ENCODE data around the gene ZIK1. TPM values are rescaled to one million over a fixed set of nuclear protein-coding genes. Genes with fewer than 3 reads are reported as not detected.

Gene ZIK1
- total RNA-seq, 1 experiment from 2014 or later, result 0.11 TPM

DNA sequence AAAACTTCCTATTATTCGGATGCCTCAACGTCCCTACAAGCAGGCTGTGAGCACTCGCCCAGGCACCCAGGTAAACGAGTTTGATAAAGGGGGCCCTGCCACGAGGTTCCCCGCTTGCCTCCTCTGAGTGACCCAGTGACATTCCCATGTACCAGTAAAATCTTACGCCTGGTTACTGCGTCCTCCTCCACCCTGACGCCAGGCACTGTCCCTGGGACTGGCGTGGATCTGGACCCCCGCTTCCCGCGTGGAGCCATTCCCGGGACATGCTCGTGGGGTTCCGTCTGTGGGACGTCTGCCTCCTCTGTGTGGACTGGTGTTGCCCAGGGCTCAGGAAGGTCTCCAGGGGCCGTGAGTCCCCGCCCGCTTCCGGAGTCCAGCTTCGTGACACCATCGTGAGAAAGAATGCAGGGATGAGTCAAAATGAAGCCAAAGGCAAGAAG lies 23.9 kb upstream of the ZIK1 start:
- Histone ChIP-seq H3K79me2 (ENCODE audit: low read length) (peaks cover 19% of the 10 kb centered on the region), H2AFZ (ENCODE audit: low read length) (no peak overlapping the region), H4K20me1 (ENCODE audit: insufficient read depth, low read depth, low read length) (no peaks in the 10 kb centered on the region), H3K36me3 (ENCODE audit: insufficient read depth, low read length) (peaks cover 19% of the 10 kb centered on the region), H3K4me1 (ENCODE audit: low read length) (no peaks in the 10 kb centered on the region), H3K9me2 (replicated peaks; ENCODE audit: insufficient read depth, low read length) (no peaks in the 10 kb centered on the region), H3K9ac (ENCODE audit: low read length) (no peak overlapping the region), H3K4me3 (ENCODE audit: low read length) (peak overlapping the region; percentile 73; the same call in 1 of the 2 replicates), H3K4me2 (ENCODE audit: low read depth, low read length, poor library complexity, severe bottlenecking) (no peak overlapping the region), H3K27ac (ENCODE audit: low read length) (no peak overlapping the region), H3K27me3 (ENCODE audit: low read length) (no peaks in the 10 kb centered on the region), H3K9me3 (ENCODE audit: low read length) (peaks cover 66% of the 10 kb centered on the region)
- DNase-seq, result no peak

DNA sequence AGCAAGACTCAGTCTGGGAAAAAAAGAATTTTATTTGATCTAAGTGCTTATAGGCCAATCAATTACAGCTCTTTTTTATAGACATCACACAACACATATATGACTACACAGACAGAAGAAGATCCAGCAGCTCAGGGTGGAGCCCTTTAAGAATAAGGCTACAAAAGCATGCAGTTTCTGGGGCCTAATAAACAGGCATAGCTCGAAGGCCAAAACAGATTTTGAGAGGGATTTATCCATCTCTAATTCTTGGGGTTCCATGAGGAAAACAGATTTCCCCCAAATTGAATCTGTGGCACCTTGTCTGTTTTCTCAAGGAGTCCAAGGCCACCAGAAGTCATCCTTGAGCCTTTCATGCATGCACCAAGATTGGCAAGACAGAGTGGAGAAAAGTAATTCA lies 20.4 kb upstream of the ZIK1 start:
- DNase-seq, result no peak
- Histone ChIP-seq H2AFZ (ENCODE audit: low read length) (no peak overlapping the region), H3K27ac (ENCODE audit: low read length) (no peak overlapping the region), H3K9ac (ENCODE audit: low read length) (no peak overlapping the region), H3K4me3 (ENCODE audit: low read length) (no peak overlapping the region), H3K4me2 (ENCODE audit: low read depth, low read length, poor library complexity, severe bottlenecking) (no peak overlapping the region), H3K9me3 (ENCODE audit: low read length) (peaks cover 80% of the 10 kb centered on the region), H3K79me2 (ENCODE audit: low read length) (peaks cover 8% of the 10 kb centered on the region), H3K4me1 (ENCODE audit: low read length) (no peaks in the 10 kb centered on the region), H4K20me1 (ENCODE audit: insufficient read depth, low read depth, low read length) (no peaks in the 10 kb centered on the region), H3K27me3 (ENCODE audit: low read length) (no peaks in the 10 kb centered on the region), H3K36me3 (ENCODE audit: insufficient read depth, low read length) (peaks cover 6% of the 10 kb centered on the region; the same call in 1 of the 2 replicates), H3K9me2 (replicated peaks; ENCODE audit: insufficient read depth, low read length) (no peaks in the 10 kb centered on the region)

DNA sequence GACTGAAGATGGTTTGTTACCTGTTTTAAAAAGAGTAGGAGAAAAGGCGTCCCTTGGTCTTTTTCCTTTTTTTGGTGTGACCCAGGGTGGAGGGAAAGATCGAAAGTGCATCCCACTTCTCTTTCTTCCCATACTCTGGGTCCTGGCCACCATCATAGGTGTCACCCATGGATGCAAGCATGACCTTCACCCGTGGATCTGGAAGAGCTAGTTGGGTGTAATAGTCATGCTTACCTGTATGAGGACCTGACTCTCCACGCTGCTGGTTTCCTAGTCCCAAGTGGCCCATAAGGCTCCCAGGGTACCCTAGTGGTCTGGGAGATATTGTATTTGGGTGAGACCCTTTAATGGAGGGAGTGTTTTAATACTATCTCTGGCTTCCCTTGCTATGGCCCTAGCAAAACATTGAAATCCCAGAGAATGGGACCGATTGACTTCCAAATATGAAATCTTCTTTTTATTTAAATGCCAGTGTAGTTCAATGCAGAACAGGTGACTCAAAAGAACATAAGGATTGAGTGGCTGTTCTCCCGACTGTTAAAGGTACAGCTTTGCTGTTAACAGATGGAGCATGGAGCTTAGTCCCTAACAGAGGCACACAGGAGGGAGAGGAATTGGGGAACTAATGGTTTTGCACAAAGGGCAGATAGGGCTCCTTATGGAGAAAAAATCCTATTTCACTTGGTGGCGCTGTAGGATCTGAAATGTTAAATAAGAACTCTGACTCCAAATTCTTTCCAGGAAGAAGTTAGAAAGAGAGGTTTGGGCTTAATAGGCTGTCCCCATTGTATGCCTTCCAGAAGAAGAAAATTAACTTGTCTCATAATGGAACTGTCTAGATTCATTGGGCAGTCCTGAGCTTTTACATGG lies 17.3 kb upstream of the ZIK1 start:
- no peak overlapping the region for H3K9ac ChIP-seq (ENCODE audit: low read length)
- H3K36me3 ChIP-seq (ENCODE audit: insufficient read depth, low read length), result peaks cover 6% of the 10 kb centered on the region
- no peaks in the 10 kb centered on the region for H3K9me2 ChIP-seq (replicated peaks; ENCODE audit: insufficient read depth, low read length)
- H3K4me1 ChIP-seq (ENCODE audit: low read length), result no peaks in the 10 kb centered on the region
- no peak overlapping the region for H3K4me2 ChIP-seq (ENCODE audit: low read depth, low read length, poor library complexity, severe bottlenecking)
- DNase-seq, result peak; percentile 66
- no peaks in the 10 kb centered on the region for H4K20me1 ChIP-seq (ENCODE audit: insufficient read depth, low read depth, low read length)
- H3K27me3 ChIP-seq (ENCODE audit: low read length), result no peaks in the 10 kb centered on the region
- no peak overlapping the region for H3K4me3 ChIP-seq (ENCODE audit: low read length)
- H3K9me3 ChIP-seq (ENCODE audit: low read length), result peaks cover 80% of the 10 kb centered on the region
- no peaks in the 10 kb centered on the region for H3K79me2 ChIP-seq (ENCODE audit: low read length)
- no peak overlapping the region for H2AFZ ChIP-seq (ENCODE audit: low read length)
- H3K27ac ChIP-seq (ENCODE audit: low read length), result no peak overlapping the region

DNA sequence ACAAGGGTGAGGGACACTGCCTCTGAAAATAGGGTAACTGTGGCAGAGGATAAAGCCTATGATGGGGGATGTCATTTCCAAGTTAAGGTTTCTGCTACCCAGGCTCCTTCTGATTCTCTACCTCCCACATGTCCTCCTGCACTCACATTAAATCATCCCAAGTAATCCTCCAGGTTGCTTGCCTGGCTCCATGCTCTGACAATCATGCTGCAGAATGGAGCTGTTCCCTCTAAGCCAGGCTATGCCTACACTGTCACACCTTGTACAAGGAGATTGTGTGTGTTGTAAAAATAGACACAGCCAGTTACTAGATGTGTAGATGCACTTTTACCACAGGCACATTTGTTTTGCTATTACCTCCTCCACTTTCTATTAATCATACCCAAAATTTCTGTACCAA lies 13.2 kb upstream of the ZIK1 start:
- Histone ChIP-seq H3K4me1 (ENCODE audit: low read length) (no peaks in the 10 kb centered on the region), H3K79me2 (ENCODE audit: low read length) (no peaks in the 10 kb centered on the region), H3K9ac (ENCODE audit: low read length) (no peak overlapping the region), H3K9me3 (ENCODE audit: low read length) (peaks cover 80% of the 10 kb centered on the region), H4K20me1 (ENCODE audit: insufficient read depth, low read depth, low read length) (no peaks in the 10 kb centered on the region), H3K27me3 (ENCODE audit: low read length) (no peaks in the 10 kb centered on the region), H2AFZ (ENCODE audit: low read length) (no peak overlapping the region), H3K36me3 (ENCODE audit: insufficient read depth, low read length) (peaks cover 47% of the 10 kb centered on the region), H3K4me3 (ENCODE audit: low read length) (no peak overlapping the region), H3K27ac (ENCODE audit: low read length) (no peak overlapping the region), H3K9me2 (replicated peaks; ENCODE audit: insufficient read depth, low read length) (no peaks in the 10 kb centered on the region), H3K4me2 (ENCODE audit: low read depth, low read length, poor library complexity, severe bottlenecking) (no peak overlapping the region)
- no peak for DNase-seq

DNA sequence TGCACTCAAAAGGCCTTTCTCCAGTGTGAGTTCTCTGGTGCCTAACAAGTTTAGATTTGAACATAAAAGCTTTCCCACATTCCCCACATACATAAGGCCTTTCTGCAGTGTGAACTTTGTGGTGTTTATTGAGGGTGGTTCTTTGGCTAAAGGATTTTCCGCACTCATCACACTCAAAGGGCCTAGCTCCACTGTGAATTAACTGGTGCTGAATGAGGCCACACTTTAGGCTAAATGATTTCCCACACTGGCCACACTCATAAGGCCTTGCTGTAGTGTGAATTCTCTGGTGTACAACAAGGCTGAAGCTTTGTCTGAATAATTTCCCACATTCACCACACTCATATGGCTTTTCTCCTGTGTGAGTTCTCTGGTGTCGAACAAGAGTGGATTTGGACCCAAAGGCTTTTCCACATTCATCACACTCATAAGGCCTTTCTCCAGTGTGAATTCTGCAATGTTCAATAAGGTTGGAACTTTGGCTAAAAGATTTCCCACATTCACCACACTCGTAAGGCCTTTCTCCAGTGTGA lies 11.5 kb upstream of the ZIK1 start:
- H3K4me2 ChIP-seq (ENCODE audit: low read depth, low read length, poor library complexity, severe bottlenecking), result no peak overlapping the region
- H3K4me3 ChIP-seq (ENCODE audit: low read length), result no peak overlapping the region

DNA sequence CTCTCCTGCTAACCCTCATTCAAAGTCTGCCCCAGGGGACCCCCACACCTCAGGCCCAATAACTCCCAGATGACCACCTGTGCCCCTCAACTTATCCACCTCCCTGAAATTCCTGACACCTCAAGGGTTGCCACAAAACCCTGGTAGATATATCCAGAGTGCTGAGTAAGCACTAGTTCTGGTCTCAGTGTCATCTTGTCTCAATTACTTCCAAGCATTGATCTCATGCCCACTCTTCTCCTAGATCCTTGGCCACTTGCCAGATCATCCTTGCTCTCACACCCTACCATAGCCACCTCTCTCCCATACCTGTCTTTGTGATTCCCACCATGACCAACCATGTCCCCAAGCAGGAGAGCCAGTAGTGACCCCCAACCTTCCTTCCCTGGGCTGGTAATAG lies 7.3 kb upstream of the ZIK1 start:
- Histone ChIP-seq H3K27ac (ENCODE audit: low read length) (no peak overlapping the region), H3K36me3 (ENCODE audit: insufficient read depth, low read length) (peaks cover 63% of the 10 kb centered on the region), H3K4me3 (ENCODE audit: low read length) (peak overlapping the region; percentile 22; the same call in 1 of the 2 replicates), H3K79me2 (ENCODE audit: low read length) (peaks cover 28% of the 10 kb centered on the region), H3K9ac (ENCODE audit: low read length) (no peak overlapping the region), H2AFZ (ENCODE audit: low read length) (no peak overlapping the region), H3K27me3 (ENCODE audit: low read length) (no peaks in the 10 kb centered on the region), H3K9me3 (ENCODE audit: low read length) (peaks cover 75% of the 10 kb centered on the region), H3K4me1 (ENCODE audit: low read length) (peaks cover 13% of the 10 kb centered on the region), H3K9me2 (replicated peaks; ENCODE audit: insufficient read depth, low read length) (no peaks in the 10 kb centered on the region), H4K20me1 (ENCODE audit: insufficient read depth, low read depth, low read length) (no peaks in the 10 kb centered on the region), H3K4me2 (ENCODE audit: low read depth, low read length, poor library complexity, severe bottlenecking) (no peak overlapping the region)
- DNase-seq, result no peak

More for the DNA sequence above, 11.5 kb upstream of the ZIK1 start:
- Histone ChIP-seq H3K27me3 (ENCODE audit: low read length) (no peaks in the 10 kb centered on the region), H3K36me3 (ENCODE audit: insufficient read depth, low read length) (peaks cover 64% of the 10 kb centered on the region), H3K27ac (ENCODE audit: low read length) (no peak overlapping the region), H3K4me1 (ENCODE audit: low read length) (peaks cover under 1% of the 10 kb centered on the region), H3K9ac (ENCODE audit: low read length) (no peak overlapping the region), H3K79me2 (ENCODE audit: low read length) (peaks cover 16% of the 10 kb centered on the region), H3K9me3 (ENCODE audit: low read length) (peaks cover 79% of the 10 kb centered on the region), H4K20me1 (ENCODE audit: insufficient read depth, low read depth, low read length) (no peaks in the 10 kb centered on the region), H2AFZ (ENCODE audit: low read length) (no peak overlapping the region), H3K9me2 (replicated peaks; ENCODE audit: insufficient read depth, low read length) (no peaks in the 10 kb centered on the region)
- DNase-seq, result no peak

DNA sequence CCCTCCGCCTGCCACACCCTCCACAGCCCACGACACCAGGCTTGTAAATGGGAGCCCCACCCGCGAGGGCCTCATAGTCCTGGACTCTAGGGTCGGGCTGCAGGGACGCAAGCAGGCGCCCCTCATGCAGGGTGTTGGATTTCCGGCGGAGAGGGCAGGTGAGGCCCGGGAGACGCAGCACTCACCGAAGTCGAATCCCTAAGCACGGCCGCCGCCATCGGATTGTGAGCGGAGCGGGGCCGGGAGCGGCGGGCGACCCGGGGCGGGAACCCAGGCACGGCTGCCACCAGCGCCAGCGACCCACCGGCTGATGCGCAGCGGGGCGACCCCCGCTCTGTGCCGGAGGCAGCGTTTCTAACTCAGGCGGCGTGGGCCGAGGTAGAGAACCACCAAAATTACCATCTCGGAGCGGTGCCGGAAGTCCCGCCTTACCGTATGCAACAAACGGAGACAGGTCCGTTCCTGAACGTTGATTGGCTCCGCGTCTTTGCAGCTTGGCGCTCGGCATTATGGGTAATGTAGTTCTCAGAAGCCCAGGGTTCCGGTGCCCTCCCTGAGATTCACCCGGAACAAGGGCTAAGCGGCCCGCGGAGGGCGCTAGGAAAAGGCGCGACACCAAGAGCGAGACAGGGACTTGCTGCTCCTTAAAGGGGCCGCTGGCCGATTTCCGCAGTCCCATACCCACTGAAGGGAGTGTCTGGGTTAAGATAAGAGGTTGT lies 5.3 kb upstream of the ZIK1 start, which contains the start of gene ZNF416:
Gene ZNF416 (minus strand): TSS at position 425 of the 719 bp plus-strand sequence. CDS start 207 bp downstream, at position 218.
- peak within 1 kb of the TSS; percentile 75 for H3K4me2 ChIP-seq (ENCODE audit: low read depth, low read length, poor library complexity, severe bottlenecking)
- no peak within 1 kb of the TSS for H3K27ac ChIP-seq (ENCODE audit: low read length)
- no peaks in the 10 kb centered on the region for H4K20me1 ChIP-seq (ENCODE audit: insufficient read depth, low read depth, low read length)
- peaks cover 43% of the 10 kb centered on the region for H3K36me3 ChIP-seq (ENCODE audit: insufficient read depth, low read length)
- H3K9me3 ChIP-seq (ENCODE audit: low read length), result peaks cover 67% of the 10 kb centered on the region
- peak; percentile 100 for DNase-seq
- H3K4me3 ChIP-seq (ENCODE audit: low read length), result peak within 1 kb of the TSS; percentile 90
- H3K27me3 ChIP-seq (ENCODE audit: low read length), result no peaks in the 10 kb centered on the region
- H3K79me2 ChIP-seq (ENCODE audit: low read length), result peaks cover 28% of the 10 kb centered on the region
- H3K9me2 ChIP-seq (replicated peaks; ENCODE audit: insufficient read depth, low read length), result no peaks in the 10 kb centered on the region
- H2AFZ ChIP-seq (ENCODE audit: low read length), result peak within 1 kb of the TSS; percentile 87
- H3K9ac ChIP-seq (ENCODE audit: low read length), result peak within 1 kb of the TSS; percentile 85
- H3K4me1 ChIP-seq (ENCODE audit: low read length), result peaks cover 13% of the 10 kb centered on the region

DNA sequence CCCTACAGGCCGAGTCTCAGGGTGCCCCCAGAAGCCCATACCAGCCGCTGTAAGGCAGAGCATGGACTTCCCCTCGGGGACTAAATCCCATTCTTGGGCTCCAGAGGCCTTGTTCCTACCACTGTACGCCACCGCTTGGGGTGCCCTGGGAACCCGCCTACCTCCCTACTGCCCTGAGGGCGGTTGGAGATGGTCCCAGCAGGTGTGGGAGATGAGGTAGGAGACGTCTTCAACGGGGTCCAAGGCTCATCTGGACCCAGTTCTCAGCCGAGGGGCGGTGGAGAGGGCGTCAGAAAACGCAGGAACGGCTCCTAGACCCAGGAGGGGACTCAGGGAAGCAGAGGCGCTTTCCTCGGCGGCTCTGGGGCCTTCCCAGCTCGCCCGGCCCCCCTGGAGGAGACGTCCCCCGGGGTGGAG lies 833 bp upstream of the ZIK1 start:
- DNase-seq, result no peak
- H3K9me3 ChIP-seq (ENCODE audit: low read length), result peaks cover 31% of the 10 kb centered on the region
- H3K36me3 ChIP-seq (ENCODE audit: insufficient read depth, low read length), result no peaks in the 10 kb centered on the region; the same call in 1 of the 2 replicates
- H3K27ac ChIP-seq (ENCODE audit: low read length), result no peak overlapping the region
- no peaks in the 10 kb centered on the region for H3K9me2 ChIP-seq (replicated peaks; ENCODE audit: insufficient read depth, low read length)
- peaks cover 5% of the 10 kb centered on the region for H3K79me2 ChIP-seq (ENCODE audit: low read length)
- no peak overlapping the region for H2AFZ ChIP-seq (ENCODE audit: low read length)
- H3K27me3 ChIP-seq (ENCODE audit: low read length), result no peaks in the 10 kb centered on the region
- peaks cover 7% of the 10 kb centered on the region for H3K4me1 ChIP-seq (ENCODE audit: low read length)
- no peaks in the 10 kb centered on the region for H4K20me1 ChIP-seq (ENCODE audit: insufficient read depth, low read depth, low read length)
- H3K4me3 ChIP-seq (ENCODE audit: low read length), result no peak overlapping the region
- no peak overlapping the region for H3K4me2 ChIP-seq (ENCODE audit: low read depth, low read length, poor library complexity, severe bottlenecking)
- H3K9ac ChIP-seq (ENCODE audit: low read length), result no peak overlapping the region
